ENCODE measurements around the gene SGPP1.

GRCh38 chr14:63761351-63762117 lies 33.7 kb upstream of the SGPP1 start:
- no peak for TF ChIP-seq POLR2A (IDR thresholded peaks at IDR 0.05)
- TF ChIP-seq CTCF (IDR thresholded peaks at IDR 0.05): no peak
- no peak for TF ChIP-seq POLR2AphosphoS5 (IDR thresholded peaks at IDR 0.05; ENCODE audit: insufficient read depth in 1 of 2, low read depth in 1 of 2)
